MCF 10A (cell line): ENCODE measurements around the gene MDGA2. TPM values are rescaled to one million over a fixed set of nuclear protein-coding genes. Genes with fewer than 3 reads are reported as not detected.

Source experiments
- BruUV-seq: library from RNA; stranded (reverse); fragments of 400-500 nt; replicated peaks from 2 replicates; lab custom pipeline; 2021; lab: Mats Ljungman, UMichigan
- CTCF ChIA-PET: fragments of 300-600 bp; sonication (Branson Sonifier 250); formaldehyde crosslinking; extraction: SDS; loops from one replicate; lab custom pipeline; 2021; ENCODE audit warnings: antibody characterized with exemption, inconsistent platforms; lab: Yijun Ruan, JAX
- POLR2A ChIA-PET: fragments of 300-600, 350-650 bp; sonication (Branson Sonifier 250); formaldehyde crosslinking; extraction: SDS; loops from one replicate; lab custom pipeline; 2020; ENCODE audit warnings: antibody characterized with exemption, inconsistent platforms; lab: Yijun Ruan, JAX
- DNase-seq: peaks from one replicate; pipeline ENCODE4 v3.0.0-alpha.2; 2018; ENCODE audit not compliant: unreplicated experiment
- H3K27ac Mint-ChIP-seq: one replicate; pipeline ENCODE4 v1.8.0; 2022; ENCODE audit warnings: mild to moderate bottlenecking, low read depth, mixed read lengths; ENCODE audit not compliant: unreplicated experiment
- H3K27me3 Mint-ChIP-seq: one replicate; pipeline ENCODE4 v1.8.0; 2022; ENCODE audit warnings: mixed read lengths; ENCODE audit not compliant: insufficient read depth, unreplicated experiment
- H3K36me3 Mint-ChIP-seq: one replicate; pipeline ENCODE4 v1.8.0; 2022; ENCODE audit warnings: mild to moderate bottlenecking, moderate library complexity, mixed read lengths; ENCODE audit not compliant: insufficient read depth, unreplicated experiment
- H3K4me1 Mint-ChIP-seq: one replicate; pipeline ENCODE4 v1.8.0; 2022; ENCODE audit warnings: mixed read lengths; ENCODE audit not compliant: insufficient read depth, unreplicated experiment
- H3K4me3 Mint-ChIP-seq: one replicate; pipeline ENCODE4 v1.8.0; 2022; ENCODE audit warnings: mild to moderate bottlenecking, moderate library complexity, mixed read lengths; ENCODE audit not compliant: unreplicated experiment
- H3K9me3 Mint-ChIP-seq: one replicate; pipeline ENCODE4 v1.8.0; 2022; ENCODE audit warnings: mixed read lengths; ENCODE audit not compliant: unreplicated experiment
- CTCF ChIP-seq: fragments of 200-600 bp; IDR thresholded peaks from one replicate; pipeline ENCODE4 v1.8.0; 2022; ENCODE audit warnings: antibody characterized with exemption, mild to moderate bottlenecking; ENCODE audit not compliant: unreplicated experiment
- intact Hi-C: fragments of 100-400 bp; cut with micrococcal nuclease; formaldehyde crosslinking; loops from 2 replicates; pipeline ENCODE4 v1.14.1; 2022
- total RNA-seq: library from RNA; stranded (reverse); gene quantifications from 2 replicates; pipeline ENCODE4 v1.2.3, GENCODE V29; 2022

Gene MDGA2
- total RNA-seq, 1 experiment from 2014 or later: not detected

DNA sequence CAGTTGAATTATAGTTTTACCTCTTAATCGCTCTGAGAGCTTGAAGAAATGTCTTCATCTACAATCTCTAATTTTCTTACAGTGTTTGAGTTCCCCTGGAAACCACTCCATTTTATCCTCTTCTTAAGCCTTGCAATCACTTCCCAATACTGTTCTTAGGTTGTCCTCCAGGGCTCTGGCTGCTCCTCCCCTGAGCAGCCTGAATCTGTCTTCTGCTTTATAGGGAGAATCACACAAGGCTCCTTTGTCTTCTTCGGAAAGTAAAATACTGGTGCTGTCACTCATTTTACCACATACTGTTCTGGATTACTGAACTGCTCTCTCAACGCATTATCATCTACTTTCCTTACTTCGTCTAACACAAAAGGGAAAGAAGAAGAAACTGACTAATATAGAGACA, 133.7 kb downstream of the MDGA2 start:
- no peak for TF ChIP-seq CTCF
- no peak overlapping the region for H3K4me3 Mint-ChIP-seq
- no peaks in the 10 kb centered on the region for H3K9me3 Mint-ChIP-seq
- no peak for DNase-seq
- no peak overlapping the region for H3K27ac Mint-ChIP-seq
- intact Hi-C loops: loop anchor here (5.0 kb wide), 1 partner anchor 344 kb away; no protein-coding TSS in a partner anchor
- POLR2A ChIA-PET: no interaction called here
- CTCF ChIA-PET: no interaction called here
- H3K4me1 Mint-ChIP-seq: no peaks in the 10 kb centered on the region
- H3K27me3 Mint-ChIP-seq: peaks cover 47% of the 10 kb centered on the region
- no TSS peak for BruUV-seq
- no peaks in the 10 kb centered on the region for H3K36me3 Mint-ChIP-seq

DNA sequence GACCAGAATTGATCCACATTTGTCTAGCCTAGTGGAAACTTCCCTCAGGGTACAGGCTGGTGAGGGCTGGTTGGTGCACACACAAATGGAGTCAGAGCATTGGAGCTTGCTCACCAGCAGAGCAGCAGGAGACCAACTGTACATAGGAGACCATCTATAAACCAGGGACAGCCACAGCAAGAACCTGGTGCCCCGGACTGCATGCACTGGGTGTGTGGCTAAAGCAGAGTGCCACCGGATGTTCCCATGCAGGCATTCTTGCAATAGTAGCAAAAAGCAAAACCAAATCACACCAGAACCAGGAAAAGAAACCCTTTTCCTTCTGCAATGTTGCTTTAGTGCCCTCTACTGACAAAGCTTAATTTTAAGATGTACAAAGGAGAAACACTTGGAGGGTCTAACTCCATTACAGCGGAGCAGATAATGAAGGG, 136.4 kb downstream of the MDGA2 start:
- no peak overlapping the region for H3K4me3 Mint-ChIP-seq
- peaks cover 6% of the 10 kb centered on the region for H3K36me3 Mint-ChIP-seq
- H3K27ac Mint-ChIP-seq: no peak overlapping the region
- no peaks in the 10 kb centered on the region for H3K4me1 Mint-ChIP-seq
- ChIA-PET CTCF (interaction anchor here (1.0 kb wide), 1 partner anchor 958 kb away, joined by 5 read pairs; no protein-coding TSS in a partner anchor), POLR2A (interaction anchor here (0.5 kb wide), 1 partner anchor 1632 kb away, joined by 3 read pairs; no protein-coding TSS in a partner anchor)
- intact Hi-C loops: loop anchor here (1.0 to 5.0 kb wide), 2 partner anchors 97 to 1282 kb away; no protein-coding TSS in a partner anchor
- peaks cover 73% of the 10 kb centered on the region for H3K27me3 Mint-ChIP-seq
- BruUV-seq: no TSS peak
- peak; percentile 18 for DNase-seq
- H3K9me3 Mint-ChIP-seq: no peaks in the 10 kb centered on the region
- TF ChIP-seq CTCF: peak; percentile 48

DNA sequence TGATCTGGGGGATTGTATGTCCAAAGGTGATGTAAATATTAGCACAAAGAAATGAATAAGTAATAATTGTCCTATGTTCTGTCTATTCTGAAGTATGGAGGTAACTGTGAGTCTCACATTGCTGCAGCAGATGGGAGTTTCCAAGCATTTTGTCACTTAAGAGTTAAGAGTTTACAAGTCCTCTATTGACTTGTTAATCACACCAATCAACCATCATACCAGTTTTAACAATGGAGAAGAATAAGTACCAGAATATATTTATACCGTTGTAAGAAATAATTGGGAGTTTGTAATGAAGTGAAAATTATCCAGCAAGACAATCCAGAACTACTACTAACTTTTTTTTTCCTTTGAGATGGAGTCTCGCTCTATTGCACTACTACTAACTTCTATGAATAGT, 139.1 kb downstream of the MDGA2 start:
- DNase-seq: no peak
- TF ChIP-seq CTCF: no peak
- POLR2A ChIA-PET: no interaction called here
- Mint-ChIP-seq H3K27me3 (peaks cover 83% of the 10 kb centered on the region), H3K27ac (no peak overlapping the region), H3K4me1 (no peaks in the 10 kb centered on the region), H3K4me3 (no peak overlapping the region), H3K36me3 (peaks cover 6% of the 10 kb centered on the region), H3K9me3 (no peaks in the 10 kb centered on the region)
- intact Hi-C loops: loop anchor here (5.0 kb wide), 1 partner anchor 1279 kb away; no protein-coding TSS in a partner anchor
- BruUV-seq: no TSS peak
- CTCF ChIA-PET: no interaction called here

GRCh38 chr14:47526591-47527244, 148.7 kb downstream of the MDGA2 start:
- TF ChIP-seq CTCF: no peak
- Mint-ChIP-seq H3K4me3 (no peak overlapping the region), H3K36me3 (no peaks in the 10 kb centered on the region), H3K9me3 (no peaks in the 10 kb centered on the region), H3K27me3 (peaks cover 69% of the 10 kb centered on the region), H3K27ac (no peak overlapping the region), H3K4me1 (no peaks in the 10 kb centered on the region)
- intact Hi-C loops: no loop called here
- DNase-seq: no peak
- POLR2A ChIA-PET: interaction anchor here (0.9 kb wide), 1 partner anchor 857 kb away, joined by 3 read pairs; no protein-coding TSS in a partner anchor
- BruUV-seq: no TSS peak
- CTCF ChIA-PET: no interaction called here
